OCI-LY7 (cell line): ENCODE measurements around the gene NKX2-2.

Source experiments
- EZH2phosphoT487 ChIP-seq: fragments of 200-600 bp; sonication (generic); IDR thresholded peaks from 2 replicates; pipeline ENCODE4 v1.6.1; 2018; ENCODE audit warnings: low read depth, borderline replicate concordance, mild to moderate bottlenecking, mixed run types, antibody characterized with exemption, low read length, moderate library complexity, mixed read lengths
- TF ChIP-seq, protein P1 (sequence below): fragments of 200-600 bp; sonication (generic); conservative IDR thresholded peaks from 2 replicates; pipeline ENCODE4 v1.5.1; 2014; ENCODE audit warnings: mild to moderate bottlenecking, antibody characterized with exemption, low read length, moderate library complexity, mixed read lengths

DNA sequence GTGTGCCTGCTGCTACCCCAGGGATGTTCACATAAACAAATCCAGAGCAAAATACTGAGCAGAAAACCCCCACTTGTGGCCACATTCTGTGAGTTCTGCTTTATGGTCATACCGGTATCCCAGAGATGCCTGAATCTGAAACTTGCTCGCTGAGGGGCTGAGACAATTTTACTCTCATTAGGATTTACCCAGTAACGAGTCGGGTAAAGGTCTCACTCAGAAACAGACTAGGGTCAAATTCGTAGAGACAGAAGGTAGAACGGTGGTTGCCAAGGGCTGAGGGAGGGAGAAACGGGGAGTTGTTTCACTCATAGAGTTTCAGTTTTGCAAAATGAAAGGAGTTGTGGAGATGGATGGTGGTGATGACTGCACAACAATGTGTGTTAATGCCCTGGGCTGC lies 45.4 kb upstream of the NKX2-2 start:
- TF ChIP-seq, protein P1, sequence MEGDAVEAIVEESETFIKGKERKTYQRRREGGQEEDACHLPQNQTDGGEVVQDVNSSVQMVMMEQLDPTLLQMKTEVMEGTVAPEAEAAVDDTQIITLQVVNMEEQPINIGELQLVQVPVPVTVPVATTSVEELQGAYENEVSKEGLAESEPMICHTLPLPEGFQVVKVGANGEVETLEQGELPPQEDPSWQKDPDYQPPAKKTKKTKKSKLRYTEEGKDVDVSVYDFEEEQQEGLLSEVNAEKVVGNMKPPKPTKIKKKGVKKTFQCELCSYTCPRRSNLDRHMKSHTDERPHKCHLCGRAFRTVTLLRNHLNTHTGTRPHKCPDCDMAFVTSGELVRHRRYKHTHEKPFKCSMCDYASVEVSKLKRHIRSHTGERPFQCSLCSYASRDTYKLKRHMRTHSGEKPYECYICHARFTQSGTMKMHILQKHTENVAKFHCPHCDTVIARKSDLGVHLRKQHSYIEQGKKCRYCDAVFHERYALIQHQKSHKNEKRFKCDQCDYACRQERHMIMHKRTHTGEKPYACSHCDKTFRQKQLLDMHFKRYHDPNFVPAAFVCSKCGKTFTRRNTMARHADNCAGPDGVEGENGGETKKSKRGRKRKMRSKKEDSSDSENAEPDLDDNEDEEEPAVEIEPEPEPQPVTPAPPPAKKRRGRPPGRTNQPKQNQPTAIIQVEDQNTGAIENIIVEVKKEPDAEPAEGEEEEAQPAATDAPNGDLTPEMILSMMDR = no peak
- TF ChIP-seq EZH2phosphoT487 = no peak
